Measurements from ENCODE around the gene ALDH1A3.

Gene ALDH1A3

GRCh38 chr15:100862162-100862561, 17.5 kb upstream of the ALDH1A3 start:
- H3K27me3 ChIP-seq (ENCODE audit: control insufficient read depth, insufficient read depth, low read length): no peaks in the 10 kb centered on the region
- peak overlapping the region; percentile 33 for H3K27ac ChIP-seq (ENCODE audit: low read depth, low read length)
- no peak overlapping the region for H3K4me3 ChIP-seq (ENCODE audit: low read length)
- H3K4me1 ChIP-seq (ENCODE audit: control insufficient read depth, insufficient read depth, low read length): peaks cover 3% of the 10 kb centered on the region
- H3K36me3 ChIP-seq (ENCODE audit: control insufficient read depth, insufficient read depth, low read length): no peaks in the 10 kb centered on the region
- no peak overlapping the region for H3K9ac ChIP-seq (ENCODE audit: low read length)

DNA sequence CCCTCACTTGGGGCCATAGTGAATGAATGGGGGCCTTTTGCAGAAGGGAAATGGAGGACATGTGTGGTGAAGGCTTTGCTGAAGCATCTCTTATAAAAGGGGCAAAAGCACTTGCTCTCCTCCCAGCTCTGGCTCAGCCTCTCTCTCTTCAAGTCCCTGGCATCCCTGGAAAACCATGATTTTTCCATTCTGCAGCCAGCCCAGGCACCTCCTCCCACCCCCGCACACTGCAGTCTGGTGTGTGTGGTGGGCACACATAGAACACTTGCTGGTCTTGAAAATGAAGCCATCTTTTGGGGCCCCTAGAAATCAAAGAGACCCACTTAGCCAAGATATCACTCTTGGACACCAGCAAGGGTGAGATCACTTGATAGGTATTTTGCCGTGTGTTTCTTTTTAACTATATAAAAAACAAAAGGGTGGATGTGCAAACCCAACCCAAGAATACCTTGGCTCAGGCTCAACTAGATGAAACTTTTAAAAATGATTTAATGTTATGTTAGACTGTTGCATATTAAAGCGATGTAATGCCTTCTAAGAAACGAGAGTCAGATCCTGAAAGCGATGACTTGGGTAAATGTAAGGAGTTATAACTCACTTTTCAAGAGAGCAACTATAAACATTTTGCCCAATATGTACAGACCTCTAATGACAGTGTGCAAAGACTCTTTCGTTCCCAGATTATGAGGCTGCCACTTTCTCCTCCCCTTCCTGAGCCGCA, 16.4 kb upstream of the ALDH1A3 start:
- Histone ChIP-seq H3K27me3 (ENCODE audit: control insufficient read depth, insufficient read depth, low read length) (no peaks in the 10 kb centered on the region), H3K36me3 (ENCODE audit: control insufficient read depth, insufficient read depth, low read length) (no peaks in the 10 kb centered on the region), H3K4me1 (ENCODE audit: control insufficient read depth, insufficient read depth, low read length) (peaks cover 3% of the 10 kb centered on the region), H3K4me3 (ENCODE audit: low read length) (no peak overlapping the region), H3K9ac (ENCODE audit: low read length) (no peak overlapping the region), H3K27ac (ENCODE audit: low read depth, low read length) (peak overlapping the region; percentile 51)

- no peaks in the 10 kb centered on the region for H3K27me3 ChIP-seq (ENCODE audit: control insufficient read depth, insufficient read depth, low read length)
- H3K9ac ChIP-seq (ENCODE audit: low read length): no peak overlapping the region
- H3K4me3 ChIP-seq (ENCODE audit: low read length): no peak overlapping the region
- H3K36me3 ChIP-seq (ENCODE audit: control insufficient read depth, insufficient read depth, low read length): no peaks in the 10 kb centered on the region
- H3K27ac ChIP-seq (ENCODE audit: low read depth, low read length): peak overlapping the region; percentile 51
- peaks cover 3% of the 10 kb centered on the region for H3K4me1 ChIP-seq (ENCODE audit: control insufficient read depth, insufficient read depth, low read length)
These were observed 15.8 kb upstream of the ALDH1A3 start for GRCh38 chr15:100863796-100864267.

DNA sequence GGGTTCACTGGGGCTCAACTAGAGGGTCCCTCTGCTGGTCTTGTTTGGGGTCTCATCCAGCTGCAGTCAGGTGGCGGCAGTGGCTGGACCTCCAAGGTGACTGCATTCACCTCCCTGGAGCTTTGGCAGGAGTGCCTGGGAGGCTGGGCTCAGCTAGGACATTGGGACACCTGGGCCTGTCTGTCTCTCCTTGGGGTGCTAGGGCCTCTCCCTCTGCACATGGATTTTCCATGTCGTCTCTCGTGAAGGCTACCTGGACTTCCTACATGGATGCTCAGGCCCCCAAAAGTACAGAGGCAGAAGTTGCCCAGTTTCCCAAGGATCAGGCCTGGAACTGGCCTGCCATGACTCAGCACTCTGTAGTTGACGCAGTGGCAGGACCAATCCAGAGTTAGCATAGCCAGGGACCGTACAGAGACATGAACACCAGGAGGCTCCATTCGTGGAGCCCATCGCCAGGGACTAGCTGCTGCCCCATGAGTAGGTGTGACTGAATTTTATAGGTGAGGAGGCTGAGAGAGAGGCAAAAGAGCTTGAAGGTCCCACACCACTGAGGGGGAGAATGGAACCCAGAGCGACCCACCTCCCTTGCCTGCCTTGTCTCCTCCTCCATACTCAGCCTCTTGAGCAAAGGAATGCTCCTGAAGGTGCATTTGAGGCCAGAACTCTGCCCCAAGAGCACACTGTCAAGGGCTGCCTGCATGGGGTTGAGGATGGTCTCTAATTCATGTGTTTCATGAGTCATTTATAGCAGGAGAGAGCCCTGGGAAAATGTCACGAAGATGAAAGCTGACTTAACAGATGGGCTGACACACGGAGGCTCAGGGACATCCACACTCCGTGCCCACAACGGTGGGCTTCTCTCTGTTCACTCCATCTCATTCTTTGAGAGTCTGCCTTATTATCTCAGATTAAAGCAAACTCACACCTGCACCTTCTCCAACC, 13.0 kb upstream of the ALDH1A3 start:
- Histone ChIP-seq H3K36me3 (ENCODE audit: control insufficient read depth, insufficient read depth, low read length) (no peaks in the 10 kb centered on the region), H3K27ac (ENCODE audit: low read depth, low read length) (no peak overlapping the region), H3K4me3 (ENCODE audit: low read length) (no peak overlapping the region), H3K9ac (ENCODE audit: low read length) (no peak overlapping the region), H3K4me1 (ENCODE audit: control insufficient read depth, insufficient read depth, low read length) (peaks cover 3% of the 10 kb centered on the region), H3K27me3 (ENCODE audit: control insufficient read depth, insufficient read depth, low read length) (no peaks in the 10 kb centered on the region)

DNA sequence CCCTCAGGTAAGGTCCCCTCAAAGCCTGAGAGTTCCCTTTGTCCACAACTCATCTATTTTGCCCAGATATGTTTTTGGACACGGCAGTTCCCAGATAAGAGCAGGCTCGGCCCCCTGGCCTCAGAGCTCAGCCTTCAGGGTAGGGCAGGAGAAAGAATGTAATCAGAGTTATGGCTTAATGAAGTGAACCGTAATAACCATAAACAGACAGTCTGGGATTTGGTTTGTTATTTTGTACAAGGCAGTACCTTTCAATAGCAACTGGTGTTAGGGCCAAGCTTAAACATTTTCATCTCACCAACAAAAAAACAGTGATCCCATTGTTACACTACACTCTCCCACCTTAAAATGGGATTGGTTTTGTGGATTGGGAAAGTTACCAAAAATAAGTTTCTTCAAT, 12.2 kb upstream of the ALDH1A3 start:
- H3K27ac ChIP-seq (ENCODE audit: low read depth, low read length): no peak overlapping the region
- H3K27me3 ChIP-seq (ENCODE audit: control insufficient read depth, insufficient read depth, low read length): no peaks in the 10 kb centered on the region
- H3K4me3 ChIP-seq (ENCODE audit: low read length): no peak overlapping the region

GRCh38 chr15:100869151-100869999, 10.3 kb upstream of the ALDH1A3 start:
- Histone ChIP-seq H3K4me1 (ENCODE audit: control insufficient read depth, insufficient read depth, low read length) (no peaks in the 10 kb centered on the region), H3K36me3 (ENCODE audit: control insufficient read depth, insufficient read depth, low read length) (no peaks in the 10 kb centered on the region), H3K27ac (ENCODE audit: low read depth, low read length) (no peak overlapping the region), H3K9ac (ENCODE audit: low read length) (no peak overlapping the region), H3K27me3 (ENCODE audit: control insufficient read depth, insufficient read depth, low read length) (no peaks in the 10 kb centered on the region), H3K4me3 (ENCODE audit: low read length) (no peak overlapping the region)

More for the DNA sequence above, 12.2 kb upstream of the ALDH1A3 start:
- no peak overlapping the region for H3K9ac ChIP-seq (ENCODE audit: low read length)
- peaks cover 3% of the 10 kb centered on the region for H3K4me1 ChIP-seq (ENCODE audit: control insufficient read depth, insufficient read depth, low read length)
- no peaks in the 10 kb centered on the region for H3K36me3 ChIP-seq (ENCODE audit: control insufficient read depth, insufficient read depth, low read length)

- H3K4me1 ChIP-seq (ENCODE audit: control insufficient read depth, insufficient read depth, low read length): no peaks in the 10 kb centered on the region
- H3K27ac ChIP-seq (ENCODE audit: low read depth, low read length): no peak overlapping the region
- H3K9ac ChIP-seq (ENCODE audit: low read length): no peak overlapping the region
- H3K27me3 ChIP-seq (ENCODE audit: control insufficient read depth, insufficient read depth, low read length): peaks cover 3% of the 10 kb centered on the region
- no peaks in the 10 kb centered on the region for H3K36me3 ChIP-seq (ENCODE audit: control insufficient read depth, insufficient read depth, low read length)
- no peak overlapping the region for H3K4me3 ChIP-seq (ENCODE audit: low read length)
These were observed 6.5 kb upstream of the ALDH1A3 start for GRCh38 chr15:100873029-100873677.

DNA sequence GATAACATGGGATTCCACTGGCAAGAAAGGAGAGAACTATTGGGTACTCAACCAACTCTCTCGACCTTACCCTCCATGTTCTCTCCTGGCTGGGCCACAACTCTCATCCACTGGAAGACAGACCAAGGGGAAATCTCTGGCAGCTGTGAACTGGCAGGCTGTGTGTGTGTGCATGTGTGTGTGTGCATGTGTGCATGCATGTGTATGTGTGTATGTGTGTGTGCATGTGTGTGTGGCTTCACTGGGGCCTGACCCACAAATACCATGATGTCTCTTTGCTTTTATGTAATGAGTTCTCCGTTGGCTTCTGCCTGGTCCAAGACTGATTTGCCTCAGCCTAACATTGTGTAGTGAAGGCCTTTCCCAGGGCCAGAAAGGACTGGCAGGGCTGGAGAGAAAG, 4.1 kb upstream of the ALDH1A3 start:
- no peaks in the 10 kb centered on the region for H3K4me1 ChIP-seq (ENCODE audit: control insufficient read depth, insufficient read depth, low read length)
- peaks cover 8% of the 10 kb centered on the region for H3K27me3 ChIP-seq (ENCODE audit: control insufficient read depth, insufficient read depth, low read length)
- no peak overlapping the region for H3K4me3 ChIP-seq (ENCODE audit: low read length)
- H3K36me3 ChIP-seq (ENCODE audit: control insufficient read depth, insufficient read depth, low read length): no peaks in the 10 kb centered on the region
- no peak overlapping the region for H3K27ac ChIP-seq (ENCODE audit: low read depth, low read length)
- H3K9ac ChIP-seq (ENCODE audit: low read length): no peak overlapping the region

- Histone ChIP-seq H3K36me3 (ENCODE audit: control insufficient read depth, insufficient read depth, low read length) (no peaks in the 10 kb centered on the region), H3K27ac (ENCODE audit: low read depth, low read length) (no peak overlapping the region), H3K4me3 (ENCODE audit: low read length) (no peak overlapping the region), H3K27me3 (ENCODE audit: control insufficient read depth, insufficient read depth, low read length) (peaks cover 8% of the 10 kb centered on the region), H3K4me1 (ENCODE audit: control insufficient read depth, insufficient read depth, low read length) (no peaks in the 10 kb centered on the region), H3K9ac (ENCODE audit: low read length) (no peak overlapping the region)
These were observed 3.7 kb upstream of the ALDH1A3 start for GRCh38 chr15:100875976-100876375.

GRCh38 chr15:100877551-100877950, 2.1 kb upstream of the ALDH1A3 start:
- H3K36me3 ChIP-seq (ENCODE audit: control insufficient read depth, insufficient read depth, low read length): no peaks in the 10 kb centered on the region

DNA sequence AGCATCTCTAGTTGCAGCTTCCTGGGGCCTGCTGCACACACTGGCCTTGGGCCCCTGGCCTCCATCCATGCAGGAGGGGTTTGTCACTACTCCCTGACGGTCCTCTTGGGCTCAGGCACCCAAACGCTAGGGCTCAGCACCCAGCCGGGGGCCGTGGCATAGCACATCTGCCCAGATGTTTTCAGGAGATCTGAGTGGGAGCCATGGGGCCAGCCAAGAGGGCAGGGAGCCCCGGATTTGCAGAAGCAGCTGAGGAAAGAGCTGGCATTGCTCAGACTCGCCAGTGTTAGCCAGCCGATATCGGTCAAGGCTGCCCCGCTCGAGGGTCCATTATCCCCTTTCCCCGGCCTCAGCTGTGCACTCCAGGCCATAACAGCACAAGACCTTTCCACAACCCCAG, 1.5 kb upstream of the ALDH1A3 start:
- Histone ChIP-seq H3K9ac (ENCODE audit: low read length) (no peak overlapping the region), H3K4me1 (ENCODE audit: control insufficient read depth, insufficient read depth, low read length) (no peaks in the 10 kb centered on the region), H3K27me3 (ENCODE audit: control insufficient read depth, insufficient read depth, low read length) (peaks cover 14% of the 10 kb centered on the region), H3K27ac (ENCODE audit: low read depth, low read length) (no peak overlapping the region), H3K4me3 (ENCODE audit: low read length) (no peak overlapping the region), H3K36me3 (ENCODE audit: control insufficient read depth, insufficient read depth, low read length) (no peaks in the 10 kb centered on the region)

More at GRCh38 chr15:100877551-100877950, 2.1 kb upstream of the ALDH1A3 start:
- H3K27me3 ChIP-seq (ENCODE audit: control insufficient read depth, insufficient read depth, low read length): peaks cover 14% of the 10 kb centered on the region
- no peak overlapping the region for H3K27ac ChIP-seq (ENCODE audit: low read depth, low read length)
- no peaks in the 10 kb centered on the region for H3K4me1 ChIP-seq (ENCODE audit: control insufficient read depth, insufficient read depth, low read length)
- H3K9ac ChIP-seq (ENCODE audit: low read length): no peak overlapping the region
- H3K4me3 ChIP-seq (ENCODE audit: low read length): no peak overlapping the region

Data from rectal smooth muscle tissue (tissue), 1 donor.